HepG2 (cell line): ENCODE results near the gene RAD52.

Experiments used
- ISL2 ChIP-seq: sonication (generic); formaldehyde crosslinking; IDR thresholded peaks from 2 replicates; pipeline ENCODE4 v1.5.0; 2020; ENCODE audit warnings: missing genetic modification reagents
- NCOR1 ChIP-seq: fragments of 200-600 bp; sonication (generic); IDR thresholded peaks from 2 replicates; pipeline ENCODE4 v1.7.0; 2017; ENCODE audit warnings: antibody characterized with exemption, low read length, borderline replicate concordance
- SMAD1 ChIP-seq: sonication (generic); formaldehyde crosslinking; IDR thresholded peaks from 2 replicates; pipeline ENCODE4 v1.4.0; 2020; ENCODE audit warnings: missing genetic modification reagents, low read depth, mild to moderate bottlenecking, borderline replicate concordance
- ZKSCAN5 ChIP-seq: sonication (generic); formaldehyde crosslinking; IDR thresholded peaks from 2 replicates; pipeline ENCODE4 v1.5.1; 2020; ENCODE audit warnings: mild to moderate bottlenecking, missing genetic modification reagents
- ZNF24 ChIP-seq: fragments of 450-650 bp; IDR thresholded peaks from 2 replicates; pipeline ENCODE4 v1.6.1; 2017; ENCODE audit warnings: antibody characterized with exemption, mild to moderate bottlenecking
- ZNF263 ChIP-seq: sonication (generic); formaldehyde crosslinking; IDR thresholded peaks from 2 replicates; pipeline ENCODE4 v1.4.0; 2020; ENCODE audit warnings: missing genetic modification reagents
- TF ChIP-seq, protein P1 (sequence below), 2 experiments: sonication (generic) in 1 of 2; formaldehyde crosslinking in 1 of 2; IDR thresholded peaks; 2 replicates each; pipeline versions ENCODE4 v1.5.1 to v1.6.1; 2011 to 2020; ENCODE audit warnings: borderline replicate concordance in 1 of 2, low read depth in 1 of 2, low read length in 1 of 2, mild to moderate bottlenecking in 1 of 2, missing genetic modification reagents in 1 of 2, moderate library complexity in 1 of 2
- TF ChIP-seq, protein P2 (sequence below): sonication (generic); formaldehyde crosslinking; IDR thresholded peaks from 2 replicates; pipeline ENCODE4 v1.5.0; 2020; ENCODE audit warnings: missing genetic modification reagents
- TF ChIP-seq, protein P3 (sequence below): sonication (generic); formaldehyde crosslinking; IDR thresholded peaks from 2 replicates; pipeline ENCODE4 v1.5.0; 2020; ENCODE audit warnings: mild to moderate bottlenecking, missing genetic modification reagents, moderate library complexity
- TF ChIP-seq, protein P4 (sequence below): sonication (generic); formaldehyde crosslinking; IDR thresholded peaks from 2 replicates; pipeline ENCODE4 v1.4.0; 2020; ENCODE audit warnings: missing genetic modification reagents

DNA sequence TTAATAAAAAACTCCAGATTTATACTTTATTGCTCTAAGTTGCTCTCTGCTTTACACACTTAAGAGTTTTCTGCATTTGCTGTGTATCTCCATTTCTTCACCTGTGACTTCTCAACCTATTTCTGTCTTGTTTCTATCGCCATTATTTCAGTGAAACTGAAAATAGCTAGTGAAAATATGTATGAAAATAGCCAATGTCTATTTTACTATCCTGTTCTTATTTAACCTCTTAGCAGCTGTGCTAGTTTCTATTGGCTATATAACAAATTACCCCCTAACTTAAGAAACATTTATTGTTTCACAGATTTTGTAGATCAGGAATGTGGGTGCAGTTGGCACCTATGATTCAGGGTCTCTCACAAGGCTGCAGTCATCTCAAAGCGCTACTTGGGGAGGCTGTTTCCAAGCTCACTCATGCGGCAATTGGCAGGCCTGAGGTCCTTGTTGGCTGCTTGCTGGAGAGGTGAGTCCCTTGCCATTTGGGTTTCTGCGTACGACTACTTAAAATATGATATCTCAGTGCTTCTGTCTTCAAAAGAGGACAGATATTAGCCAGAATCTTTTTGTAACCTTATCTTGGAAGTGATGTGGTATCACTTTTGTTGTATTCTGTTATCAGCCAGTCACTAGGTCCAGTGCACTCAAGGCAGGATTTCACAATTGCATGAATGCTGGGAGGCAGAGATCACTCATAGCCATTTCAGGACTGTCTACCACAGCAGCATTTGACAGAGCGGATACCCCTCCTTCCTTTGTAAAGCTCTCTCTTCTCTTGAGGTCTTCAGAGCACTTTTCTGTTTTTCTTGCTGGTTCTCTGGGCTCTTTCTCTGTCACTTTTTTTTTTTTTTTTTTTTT, 48.8 kb upstream of the RAD52 start:
- TF ChIP-seq ZKSCAN5 (CRISPR knock-in tag) (no peak), SMAD1 (no peak), ZNF263 (CRISPR knock-in tag) (no peak), ISL2 (no peak), NCOR1 (no peak), ZNF24 (no peak)
- TF ChIP-seq, protein P1, sequence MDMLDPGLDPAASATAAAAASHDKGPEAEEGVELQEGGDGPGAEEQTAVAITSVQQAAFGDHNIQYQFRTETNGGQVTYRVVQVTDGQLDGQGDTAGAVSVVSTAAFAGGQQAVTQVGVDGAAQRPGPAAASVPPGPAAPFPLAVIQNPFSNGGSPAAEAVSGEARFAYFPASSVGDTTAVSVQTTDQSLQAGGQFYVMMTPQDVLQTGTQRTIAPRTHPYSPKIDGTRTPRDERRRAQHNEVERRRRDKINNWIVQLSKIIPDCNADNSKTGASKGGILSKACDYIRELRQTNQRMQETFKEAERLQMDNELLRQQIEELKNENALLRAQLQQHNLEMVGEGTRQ (IDR thresholded peaks at IDR 0.05; ENCODE audit: low read depth, low read length), result no peak
- TF ChIP-seq, protein P1 (CRISPR knock-in tag; IDR thresholded peaks at IDR 0.05; ENCODE audit: borderline replicate concordance), result no peak
- TF ChIP-seq, protein P2, sequence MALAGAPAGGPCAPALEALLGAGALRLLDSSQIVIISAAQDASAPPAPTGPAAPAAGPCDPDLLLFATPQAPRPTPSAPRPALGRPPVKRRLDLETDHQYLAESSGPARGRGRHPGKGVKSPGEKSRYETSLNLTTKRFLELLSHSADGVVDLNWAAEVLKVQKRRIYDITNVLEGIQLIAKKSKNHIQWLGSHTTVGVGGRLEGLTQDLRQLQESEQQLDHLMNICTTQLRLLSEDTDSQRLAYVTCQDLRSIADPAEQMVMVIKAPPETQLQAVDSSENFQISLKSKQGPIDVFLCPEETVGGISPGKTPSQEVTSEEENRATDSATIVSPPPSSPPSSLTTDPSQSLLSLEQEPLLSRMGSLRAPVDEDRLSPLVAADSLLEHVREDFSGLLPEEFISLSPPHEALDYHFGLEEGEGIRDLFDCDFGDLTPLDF (CRISPR knock-in tag), result no peak
- TF ChIP-seq, protein P3, sequence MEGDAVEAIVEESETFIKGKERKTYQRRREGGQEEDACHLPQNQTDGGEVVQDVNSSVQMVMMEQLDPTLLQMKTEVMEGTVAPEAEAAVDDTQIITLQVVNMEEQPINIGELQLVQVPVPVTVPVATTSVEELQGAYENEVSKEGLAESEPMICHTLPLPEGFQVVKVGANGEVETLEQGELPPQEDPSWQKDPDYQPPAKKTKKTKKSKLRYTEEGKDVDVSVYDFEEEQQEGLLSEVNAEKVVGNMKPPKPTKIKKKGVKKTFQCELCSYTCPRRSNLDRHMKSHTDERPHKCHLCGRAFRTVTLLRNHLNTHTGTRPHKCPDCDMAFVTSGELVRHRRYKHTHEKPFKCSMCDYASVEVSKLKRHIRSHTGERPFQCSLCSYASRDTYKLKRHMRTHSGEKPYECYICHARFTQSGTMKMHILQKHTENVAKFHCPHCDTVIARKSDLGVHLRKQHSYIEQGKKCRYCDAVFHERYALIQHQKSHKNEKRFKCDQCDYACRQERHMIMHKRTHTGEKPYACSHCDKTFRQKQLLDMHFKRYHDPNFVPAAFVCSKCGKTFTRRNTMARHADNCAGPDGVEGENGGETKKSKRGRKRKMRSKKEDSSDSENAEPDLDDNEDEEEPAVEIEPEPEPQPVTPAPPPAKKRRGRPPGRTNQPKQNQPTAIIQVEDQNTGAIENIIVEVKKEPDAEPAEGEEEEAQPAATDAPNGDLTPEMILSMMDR (CRISPR knock-in tag), result no peak
- TF ChIP-seq, protein P4, sequence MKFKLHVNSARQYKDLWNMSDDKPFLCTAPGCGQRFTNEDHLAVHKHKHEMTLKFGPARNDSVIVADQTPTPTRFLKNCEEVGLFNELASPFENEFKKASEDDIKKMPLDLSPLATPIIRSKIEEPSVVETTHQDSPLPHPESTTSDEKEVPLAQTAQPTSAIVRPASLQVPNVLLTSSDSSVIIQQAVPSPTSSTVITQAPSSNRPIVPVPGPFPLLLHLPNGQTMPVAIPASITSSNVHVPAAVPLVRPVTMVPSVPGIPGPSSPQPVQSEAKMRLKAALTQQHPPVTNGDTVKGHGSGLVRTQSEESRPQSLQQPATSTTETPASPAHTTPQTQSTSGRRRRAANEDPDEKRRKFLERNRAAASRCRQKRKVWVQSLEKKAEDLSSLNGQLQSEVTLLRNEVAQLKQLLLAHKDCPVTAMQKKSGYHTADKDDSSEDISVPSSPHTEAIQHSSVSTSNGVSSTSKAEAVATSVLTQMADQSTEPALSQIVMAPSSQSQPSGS, result no peak
